DND-41 (cell line): ENCODE results near the gene SH2D6.

ENCODE experiments used
- ATAC-seq: fragments of 200-7000 bp; cut with Tn5 transposase; 3 replicates; pipeline ENCODE4 v1.9.1; 2021; ENCODE audit warnings: low read depth; ENCODE audit not compliant: insufficient read depth
- DNase-seq: peaks from one replicate; pipeline ENCODE4 v3.0.0-alpha.2; 2020
- H2AFZ ChIP-seq: 2 replicates; pipeline ENCODE4 v1.6.0; 2012; ENCODE audit warnings: low read depth, low read length
- H3K27ac ChIP-seq: 2 replicates; pipeline ENCODE4 v1.5.1; 2012; ENCODE audit warnings: low read length, inconsistent platforms
- H3K27me3 ChIP-seq: fragments of 200-600 bp; sonication (generic); 2 replicates; pipeline ENCODE4 v1.6.0; 2012; ENCODE audit warnings: low read length, mild to moderate bottlenecking, inconsistent platforms; ENCODE audit not compliant: insufficient read depth, poor library complexity
- H3K36me3 ChIP-seq: 2 replicates; pipeline ENCODE4 v1.5.1; 2012; ENCODE audit warnings: low read length, inconsistent platforms; ENCODE audit not compliant: insufficient read depth
- H3K4me1 ChIP-seq: 2 replicates; pipeline ENCODE4 v1.5.1; 2012; ENCODE audit warnings: mild to moderate bottlenecking, low read length; ENCODE audit not compliant: insufficient read depth
- H3K4me2 ChIP-seq: 2 replicates; pipeline ENCODE4 v1.6.0; 2012; ENCODE audit warnings: mild to moderate bottlenecking, moderate library complexity, low read length, inconsistent platforms; ENCODE audit not compliant: insufficient read depth
- H3K4me3 ChIP-seq, 2 experiments: fragments of 200-600 bp in 1 of 2; shearing (Covaris generic) in 1 of 2; 2 replicates each; pipeline ENCODE4 v1.5.1; 2012 to 2016; ENCODE audit warnings: inconsistent platforms in 2 of 2, low read length in 2 of 2, mild to moderate bottlenecking in 2 of 2, low read depth in 1 of 2, moderate library complexity in 1 of 2
- H3K79me2 ChIP-seq: 2 replicates; pipeline ENCODE4 v1.6.0; 2012; ENCODE audit warnings: low read length, inconsistent platforms; ENCODE audit not compliant: insufficient read depth
- H3K9ac ChIP-seq: 2 replicates; pipeline ENCODE4 v1.6.0; 2012; ENCODE audit warnings: low read depth, mild to moderate bottlenecking, inconsistent platforms, low read length, moderate library complexity
- H3K9me3 ChIP-seq: 2 replicates; pipeline ENCODE4 v1.5.1; 2012; ENCODE audit warnings: low read length, moderate library complexity, mild to moderate bottlenecking, inconsistent platforms; ENCODE audit not compliant: insufficient read depth, severe bottlenecking
- H4K20me1 ChIP-seq: 2 replicates; pipeline ENCODE4 v1.6.0; 2012; ENCODE audit warnings: low read length; ENCODE audit not compliant: insufficient read depth
- CTCF ChIP-seq: IDR thresholded peaks from 2 replicates; pipeline ENCODE4 v1.5.1; 2012; ENCODE audit warnings: borderline replicate concordance, low read length, moderate library complexity, mild to moderate bottlenecking; ENCODE audit not compliant: poor library complexity, severe bottlenecking; ENCODE audit errors: extremely low read depth
- EZH2 ChIP-seq: IDR thresholded peaks from 3 replicates; pipeline ENCODE4 v1.6.1; 2012; ENCODE audit warnings: borderline replicate concordance, low read depth, mild to moderate bottlenecking, moderate library complexity, low read length, inconsistent platforms; ENCODE audit not compliant: severe bottlenecking

Gene SH2D6

GRCh38 chr2:85396531-85397470, 21.7 kb upstream of the SH2D6 start:
- Histone ChIP-seq H3K79me2 (peaks cover 9% of the 10 kb centered on the region), H3K27me3 (no peaks in the 10 kb centered on the region), H4K20me1 (no peaks in the 10 kb centered on the region), H2AFZ (no peak overlapping the region), H3K27ac (peak overlapping the region; percentile 11; the same call in 1 of the 2 replicates), H3K9me3 (no peaks in the 10 kb centered on the region), H3K36me3 (peaks cover 86% of the 10 kb centered on the region), H3K4me3 (no peak overlapping the region), H3K4me2 (no peak overlapping the region), H3K4me1 (no peaks in the 10 kb centered on the region), H3K9ac (no peak overlapping the region)
- TF ChIP-seq CTCF (no peak), EZH2 (no peak)
- DNase-seq, result no peak
- ATAC-seq, result no peak

- H3K4me1 ChIP-seq, result no peaks in the 10 kb centered on the region
- H3K4me3 ChIP-seq, result no peak overlapping the region
- H3K9me3 ChIP-seq, result no peaks in the 10 kb centered on the region
- no peak for TF ChIP-seq CTCF
- no peak for TF ChIP-seq EZH2
- no peak for DNase-seq
- ATAC-seq, result no peak
- H3K27me3 ChIP-seq, result no peaks in the 10 kb centered on the region
- no peaks in the 10 kb centered on the region for H4K20me1 ChIP-seq
- H2AFZ ChIP-seq, result no peak overlapping the region
- H3K36me3 ChIP-seq, result peaks cover 83% of the 10 kb centered on the region
- no peak overlapping the region for H3K4me2 ChIP-seq
- peaks cover 20% of the 10 kb centered on the region for H3K79me2 ChIP-seq
- H3K9ac ChIP-seq, result no peak overlapping the region
- peak overlapping the region; percentile 35; the same call in 1 of the 2 replicates for H3K27ac ChIP-seq
Measured at GRCh38 chr2:85397925-85398331, 20.6 kb upstream of the SH2D6 start.

- TF ChIP-seq EZH2 (no peak), CTCF (no peak)
- Histone ChIP-seq H3K4me3 (no peak overlapping the region), H3K27ac (peak overlapping the region; percentile 35; the same call in 1 of the 2 replicates), H2AFZ (no peak overlapping the region), H3K9me3 (no peaks in the 10 kb centered on the region), H3K9ac (no peak overlapping the region), H3K79me2 (peaks cover 27% of the 10 kb centered on the region), H3K4me1 (no peaks in the 10 kb centered on the region), H3K4me2 (no peak overlapping the region), H3K36me3 (peaks cover 83% of the 10 kb centered on the region), H3K27me3 (no peaks in the 10 kb centered on the region), H4K20me1 (no peaks in the 10 kb centered on the region)
- DNase-seq, result no peak
- 0 out of 3 replicates have a peak, but pooled peaks have one; percentile 13 for ATAC-seq
Measured at GRCh38 chr2:85398426-85399182, 19.9 kb upstream of the SH2D6 start.
